Measurements from ENCODE around the gene OR6X1. TPM values are rescaled to one million over a fixed set of nuclear protein-coding genes. Genes with fewer than 3 reads are reported as not detected.
"Not testable (repeated sequence)": the region's sequence is repeated elsewhere in the genome, so short reads cannot be mapped to it uniquely, and the experiment has no call there.

OR6X1 gene
- polyA plus RNA-seq, 1 donor: not detected

- no peak for DNase-seq
Measured at GRCh38 chr11:123753110-123753509, 1.2 kb downstream of the OR6X1 start.

- no peak for DNase-seq
Measured at GRCh38 chr11:123751781-123752180, 2.5 kb downstream of the OR6X1 start.

GRCh38 chr11:123748349-123748748, 6.0 kb downstream of the OR6X1 start:
- not testable (repeated sequence) for DNase-seq

GRCh38 chr11:123745764-123746451, 8.4 kb downstream of the OR6X1 start:
- DNase-seq: no peak

GRCh38 chr11:123742724-123743120, 11.6 kb downstream of the OR6X1 start:
- no peak for DNase-seq

GRCh38 chr11:123742031-123742723, 12.1 kb downstream of the OR6X1 start:
- no peak for DNase-seq

- peak; percentile 90 for DNase-seq
Measured at GRCh38 chr11:123741159-123742030, 12.9 kb downstream of the OR6X1 start, which contains the start of gene ZNF202. ZNF202 (minus strand) TSS chr11:123741660; CDS start chr11:123730888, 10,772 bp downstream.

GRCh38 chr11:123740787-123741158, 13.5 kb downstream of the OR6X1 start:
- DNase-seq: no peak

GRCh38 chr11:123738374-123738773, 15.9 kb downstream of the OR6X1 start:
- DNase-seq: no peak

- DNase-seq: no peak
Measured at GRCh38 chr11:123736769-123737168, 17.5 kb downstream of the OR6X1 start.

GRCh38 chr11:123729602-123730001, 24.7 kb downstream of the OR6X1 start:
- no peak for DNase-seq

GRCh38 chr11:123725995-123726655, 28.2 kb downstream of the OR6X1 start:
- DNase-seq: no peak

- DNase-seq: no peak
Measured at GRCh38 chr11:123719452-123719851, 34.9 kb downstream of the OR6X1 start.

- no peak for DNase-seq
Measured at GRCh38 chr11:123718469-123718868, 35.8 kb downstream of the OR6X1 start.

- no peak for DNase-seq
Measured at GRCh38 chr11:123718063-123718462, 36.3 kb downstream of the OR6X1 start.

GRCh38 chr11:123712627-123713026, 41.7 kb downstream of the OR6X1 start:
- not testable (repeated sequence) for DNase-seq

- DNase-seq: peak; percentile 74
Measured at GRCh38 chr11:123707606-123708205, 46.6 kb downstream of the OR6X1 start.

GRCh38 chr11:123707206-123707605, 47.1 kb downstream of the OR6X1 start:
- DNase-seq: no peak

- DNase-seq: no peak
Measured at GRCh38 chr11:123704341-123704740, 50.0 kb downstream of the OR6X1 start.
